ENCODE results near the gene CXXC1.

Gene CXXC1

DNA sequence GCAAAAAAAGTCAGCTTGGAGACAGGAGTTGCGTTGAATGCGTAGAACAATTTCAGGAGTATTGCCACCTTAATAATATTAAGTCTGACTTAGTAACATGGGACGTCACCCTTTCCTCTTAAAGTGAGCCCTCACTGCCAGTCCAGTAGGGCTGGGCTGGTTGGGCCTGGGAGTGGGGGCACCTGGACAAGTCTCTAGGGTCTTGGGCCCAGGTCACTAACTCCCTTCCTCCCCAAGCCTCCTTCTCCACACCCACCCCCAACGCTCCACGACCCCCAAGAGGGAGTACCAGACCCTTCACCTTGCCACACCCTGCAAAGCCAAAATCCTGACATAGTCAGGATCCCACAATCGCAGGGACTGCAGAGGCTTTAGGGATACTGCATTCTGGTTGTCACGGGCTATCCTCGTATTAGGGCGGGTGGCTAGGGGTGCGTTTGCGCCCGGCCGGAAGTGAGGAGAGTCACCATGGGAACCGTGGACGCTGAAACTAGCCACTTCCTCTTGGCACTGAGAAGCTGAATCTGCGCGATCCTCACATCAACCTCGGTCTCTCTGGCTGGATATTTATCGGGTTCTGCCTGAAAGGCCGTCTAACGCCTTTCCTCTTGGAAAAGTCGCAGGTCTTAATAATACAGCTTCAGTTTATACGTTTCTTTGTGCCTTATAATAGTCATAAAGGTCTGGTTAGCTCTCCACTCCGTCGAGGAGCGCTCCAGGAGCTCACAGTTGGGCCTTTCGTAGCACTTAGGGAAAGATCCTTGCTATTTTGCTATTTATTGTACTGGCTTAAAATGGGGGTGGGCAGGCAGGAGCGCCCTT is 10.3 kb upstream of the CXXC1 start:
- no peak for FAIRE-seq

DNA sequence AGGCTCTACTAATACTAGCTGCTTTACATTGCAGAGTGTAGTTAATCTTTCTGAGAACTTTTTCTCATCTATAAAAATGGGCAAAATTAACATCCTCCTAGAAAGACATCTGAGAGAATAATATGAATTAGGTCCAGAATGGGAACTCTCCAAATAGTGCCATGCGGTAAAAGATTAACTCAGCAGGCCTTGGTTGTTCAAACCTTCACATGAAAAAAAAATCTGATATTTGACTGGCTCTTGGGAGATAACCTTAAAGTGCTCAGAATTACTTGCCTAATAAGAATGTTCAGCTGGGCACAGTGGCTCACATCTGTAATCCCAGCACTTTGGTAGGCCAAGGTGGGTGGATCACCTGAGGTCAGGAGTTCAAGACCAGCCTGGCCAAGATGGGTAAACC is 5.5 kb upstream of the CXXC1 start:
- FAIRE-seq: no peak

DNA sequence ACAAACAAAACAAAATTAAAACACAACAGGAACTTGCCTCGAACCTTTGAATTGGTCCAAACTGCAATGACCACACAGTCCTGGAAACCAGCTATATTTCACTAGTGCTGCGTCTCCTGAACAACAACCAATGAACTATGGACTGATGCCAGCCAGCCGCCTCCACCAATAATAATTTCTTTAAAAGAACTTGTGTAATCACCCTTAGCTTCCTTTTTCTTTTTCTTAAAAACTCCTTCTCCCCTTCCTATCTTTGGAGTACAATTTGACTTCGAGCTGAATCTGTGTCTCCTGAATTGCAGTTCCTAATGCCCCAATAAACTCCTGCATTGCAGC is 1.6 kb upstream of the CXXC1 start:
- FAIRE-seq: no peak

DNA sequence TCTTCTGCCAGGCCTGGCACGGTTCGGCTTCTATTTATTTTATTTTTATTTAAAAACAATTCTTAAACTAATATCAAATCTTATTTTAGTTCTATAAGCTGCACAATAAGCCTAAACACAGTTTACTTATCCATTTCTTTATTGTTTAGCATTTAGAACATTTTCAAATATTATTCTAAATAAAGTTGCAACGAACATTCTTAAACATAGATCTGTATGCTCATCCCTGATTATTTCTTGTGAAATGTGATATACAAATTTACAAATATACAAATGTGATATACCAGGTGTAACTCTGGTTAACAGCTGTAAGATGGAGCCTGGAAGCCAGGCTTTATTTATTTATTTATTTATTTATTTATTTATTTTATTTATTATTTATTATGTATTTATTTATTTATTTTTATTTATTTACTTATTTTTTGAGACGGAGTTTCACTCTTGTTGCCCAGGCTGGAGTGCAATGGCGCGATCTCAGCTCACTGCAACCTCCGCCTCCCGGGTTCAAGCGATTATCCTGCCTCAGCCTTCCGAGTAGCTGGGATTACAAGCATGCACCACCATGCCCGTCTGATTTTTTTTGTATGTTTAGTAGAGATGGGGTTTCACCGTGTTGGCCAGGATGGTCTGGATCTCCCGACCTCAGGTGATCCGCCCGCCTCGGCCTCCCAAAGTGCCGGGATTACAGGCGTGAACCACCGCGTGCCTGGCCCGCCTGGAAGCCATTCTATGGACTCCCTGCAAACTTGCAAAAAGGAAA is 1.0 kb upstream of the CXXC1 start:
- FAIRE-seq: peak; percentile 68

DNA sequence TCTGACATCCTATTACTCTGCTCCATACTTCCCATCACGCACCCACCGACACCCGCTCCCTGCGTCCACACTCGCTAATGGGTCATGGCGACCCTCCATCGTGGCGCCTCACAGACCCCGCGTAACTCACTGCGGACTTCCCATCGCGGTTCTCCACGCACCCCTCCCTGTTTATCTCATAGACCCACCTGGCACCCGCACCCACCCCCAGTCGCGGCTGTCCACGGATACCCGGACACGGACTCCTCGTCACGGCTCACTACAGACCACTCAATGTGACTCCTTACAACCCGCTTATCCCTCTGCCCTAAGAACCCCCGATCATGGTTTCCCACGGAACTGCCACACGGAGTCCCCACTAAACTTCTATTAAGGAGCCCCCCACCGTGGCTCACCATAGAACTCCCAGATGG is 458 bp downstream of the CXXC1 start:
- FAIRE-seq: no peak

DNA sequence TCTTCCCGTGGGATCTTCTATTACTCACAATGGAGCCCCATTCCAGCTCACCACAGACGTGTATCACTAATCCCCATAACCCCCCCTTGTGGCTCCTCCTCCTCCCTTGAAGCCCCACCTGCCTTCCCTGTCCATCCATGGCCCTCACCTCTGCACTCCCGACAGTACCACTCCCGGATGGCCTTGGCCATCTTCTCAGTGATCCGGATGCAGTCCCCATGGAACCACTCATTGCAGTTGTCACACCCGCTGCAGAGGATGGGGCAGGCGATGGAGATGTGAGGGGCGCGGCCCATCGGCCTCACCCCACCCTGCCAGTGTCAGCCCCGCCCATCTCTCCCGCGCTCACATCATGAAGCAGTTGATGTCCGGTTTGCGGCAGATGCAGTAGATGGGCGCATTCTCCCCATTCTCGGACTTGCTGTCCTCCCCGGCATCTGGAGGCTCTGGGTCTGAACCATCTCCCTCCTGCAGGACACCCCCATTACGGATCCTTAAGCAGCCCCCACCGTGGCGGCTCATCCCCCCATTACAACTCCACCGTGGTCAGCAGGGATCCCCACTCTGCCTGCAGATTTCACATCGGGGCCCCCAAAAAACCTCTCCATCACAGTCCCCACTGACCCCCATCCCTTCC is 983 bp downstream of the CXXC1 start:
- no peak for FAIRE-seq

DNA sequence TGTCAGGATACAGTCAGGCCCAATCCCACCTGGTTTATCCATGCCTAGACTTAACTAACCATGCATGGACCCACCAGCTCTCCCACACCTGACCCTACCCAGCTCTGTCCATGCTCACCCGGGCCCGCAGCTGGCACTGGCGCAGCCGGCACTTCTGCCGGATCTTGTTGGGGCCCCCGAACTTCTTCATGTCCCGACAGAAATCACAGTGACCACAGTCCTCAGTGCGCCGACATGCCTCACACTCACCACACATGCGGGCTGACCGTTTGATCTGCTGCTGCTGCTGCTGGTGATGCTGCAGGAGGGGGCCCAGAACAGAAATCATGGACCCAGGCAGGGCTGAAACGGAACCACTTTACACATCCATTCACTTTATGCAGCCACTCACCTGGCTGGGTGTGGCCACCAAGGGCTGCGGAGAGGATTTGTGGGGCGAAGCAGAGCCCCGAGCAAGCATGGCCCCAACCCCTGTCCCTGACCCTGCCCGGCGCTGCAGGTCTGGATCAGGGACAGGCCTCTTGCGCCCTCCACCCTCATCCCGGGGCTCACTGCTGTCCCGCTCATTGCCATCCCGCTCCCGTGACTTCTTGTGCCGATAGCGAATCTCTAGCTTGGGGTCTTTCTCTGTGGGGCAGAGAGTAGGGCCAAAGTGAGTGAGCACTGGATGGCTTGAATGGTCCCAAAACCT is 1.7 kb downstream of the CXXC1 start:
- FAIRE-seq: no peak

DNA sequence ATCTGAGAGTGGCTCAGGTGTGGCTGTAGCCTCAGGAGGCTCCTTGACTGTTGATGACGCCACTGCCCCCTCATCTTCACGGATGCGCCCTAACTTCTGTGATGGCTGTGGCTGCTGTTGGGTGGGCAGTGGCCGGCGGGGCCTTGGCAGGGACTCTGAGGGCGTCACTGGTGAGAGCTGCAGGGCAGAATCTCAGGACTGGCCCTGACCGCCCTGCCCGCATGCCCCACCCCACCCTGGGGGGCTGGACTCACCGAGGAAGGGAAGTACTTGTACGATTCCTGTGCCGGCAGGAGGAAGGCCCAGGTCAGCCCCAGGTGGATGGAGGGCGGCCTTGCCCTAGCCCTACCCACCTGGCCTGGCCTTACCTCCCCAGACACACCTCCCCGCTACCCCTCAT is 2.4 kb downstream of the CXXC1 start:
- FAIRE-seq: no peak

DNA sequence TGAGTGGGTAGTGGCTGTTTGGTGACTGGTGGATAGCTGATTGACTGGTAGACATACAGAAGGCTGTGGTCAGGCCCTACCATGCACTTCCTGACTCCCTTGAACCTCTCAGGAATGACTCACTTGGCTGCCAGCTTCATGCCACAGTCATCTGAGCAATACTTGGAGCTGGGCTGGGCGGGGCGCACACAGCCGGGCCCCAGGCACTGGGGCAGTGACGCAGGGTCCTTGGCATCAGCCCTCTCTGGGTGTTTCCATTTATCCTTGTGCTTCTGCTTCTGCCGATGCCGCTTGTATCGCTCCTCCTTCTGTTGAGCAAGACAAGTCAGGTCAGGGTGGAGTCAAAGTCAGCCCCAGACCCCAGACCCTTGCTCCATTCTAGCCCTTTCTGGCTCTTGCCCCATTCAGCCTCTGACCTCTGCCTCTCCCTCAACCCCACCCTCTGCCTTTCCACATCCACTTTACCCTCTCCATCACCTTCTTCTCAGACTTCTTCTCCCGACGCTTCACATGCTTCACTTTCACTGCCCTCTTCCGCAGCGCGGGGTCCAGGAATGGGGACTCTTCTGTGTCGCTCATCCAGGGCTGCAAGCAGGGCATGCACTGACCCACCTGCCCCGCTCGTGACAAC is 3.1 kb downstream of the CXXC1 start:
- FAIRE-seq: no peak

DNA sequence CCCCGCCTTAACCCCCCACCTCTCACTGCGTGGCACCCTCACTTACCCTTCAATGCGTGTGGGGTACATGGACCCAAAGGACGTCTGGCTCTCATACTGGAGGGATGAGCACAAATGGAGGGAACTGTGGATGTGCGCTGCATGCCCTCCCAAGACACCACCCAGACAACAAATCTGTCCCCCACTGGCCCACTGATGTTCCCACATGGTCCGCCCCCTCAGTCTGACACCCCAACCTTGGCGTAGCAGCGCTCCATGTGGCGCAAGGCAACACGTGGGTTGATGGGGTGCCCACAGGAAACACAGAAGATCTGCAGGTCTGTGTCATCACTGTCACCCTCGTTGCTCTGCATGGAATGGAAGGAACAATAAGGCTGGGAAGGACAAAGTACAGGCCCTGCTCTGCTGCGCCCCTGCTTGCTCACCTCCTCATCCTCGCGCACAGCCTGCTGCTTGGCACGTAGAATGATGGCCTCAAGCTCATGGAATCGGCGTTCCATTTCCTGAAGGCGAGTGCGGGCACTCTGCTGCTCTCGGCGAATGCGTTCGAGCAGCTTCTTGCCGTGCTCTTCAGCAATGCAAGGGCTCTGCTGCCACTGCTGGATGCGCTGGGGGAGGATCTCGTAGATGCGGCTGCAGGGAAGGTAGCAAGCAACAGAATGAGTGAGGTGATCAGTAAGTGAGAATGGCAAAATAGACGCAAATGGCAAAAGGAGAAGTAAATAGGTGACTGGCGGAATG is 3.9 kb downstream of the CXXC1 start:
- no peak for FAIRE-seq

DNA sequence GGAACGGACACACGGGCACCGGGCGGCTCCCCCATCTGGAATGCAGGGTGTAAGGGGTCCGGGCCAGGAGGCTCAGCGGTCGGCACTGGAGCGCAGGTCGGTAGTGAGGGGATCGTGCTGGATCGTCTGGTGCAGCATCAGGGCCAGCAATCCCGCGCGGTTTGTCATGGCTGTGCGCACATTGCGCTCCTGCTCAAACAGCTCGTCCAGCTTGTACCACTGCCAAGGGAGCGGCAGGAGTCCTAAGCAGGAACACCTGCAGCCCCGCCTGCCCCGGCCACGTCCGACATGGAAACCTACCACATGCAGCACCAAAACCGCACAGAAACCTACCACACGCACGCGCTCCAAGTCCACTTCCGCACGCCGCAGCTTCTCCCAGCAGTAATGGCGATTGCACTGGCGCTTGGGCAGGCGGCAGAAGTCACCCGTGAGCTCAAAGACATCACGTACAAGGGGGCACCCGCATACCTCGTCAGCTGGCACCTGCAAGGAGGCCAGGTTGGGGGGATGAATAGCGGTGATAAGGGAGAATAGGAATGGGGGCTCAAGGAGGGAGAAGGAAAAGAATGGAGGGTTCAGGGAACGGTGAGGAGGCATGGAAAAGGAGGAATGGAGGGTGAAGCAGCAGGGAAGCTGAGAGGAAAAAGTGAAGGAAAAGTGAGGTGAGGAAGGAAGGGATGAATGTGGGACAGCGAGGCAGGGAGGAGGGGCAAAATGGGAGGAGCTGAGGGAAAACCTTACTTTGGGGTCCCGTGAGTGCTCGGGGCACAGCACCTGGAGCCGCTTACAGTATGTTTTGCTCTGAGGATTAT is 4.8 kb downstream of the CXXC1 start:
- FAIRE-seq: no peak

DNA sequence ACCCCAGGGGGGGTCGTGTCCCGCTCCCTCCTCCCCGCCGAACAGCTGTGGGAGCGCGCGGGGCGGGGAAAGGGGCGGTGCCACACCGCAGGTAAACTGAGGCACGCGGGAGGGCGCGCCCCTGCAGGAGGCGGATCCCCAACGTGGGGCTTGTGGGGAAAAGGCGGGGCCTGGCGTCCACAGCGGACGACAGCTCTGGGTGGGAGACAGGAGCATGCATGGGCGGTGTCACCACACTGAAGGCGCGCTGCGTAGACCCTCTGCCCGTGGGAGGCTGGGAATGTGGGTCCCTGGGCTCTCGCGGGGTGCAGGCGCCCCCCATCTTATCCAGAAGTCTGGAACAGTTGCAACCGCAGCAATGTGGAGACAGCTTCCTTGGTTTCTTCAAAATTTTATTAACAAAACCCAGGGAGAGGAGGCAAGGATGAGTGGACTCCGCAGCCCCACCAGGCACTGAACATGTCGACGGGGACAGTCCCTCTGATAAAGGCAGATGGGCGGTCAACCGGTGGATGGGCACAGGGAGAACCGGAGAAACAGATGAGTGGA is 5.4 kb downstream of the CXXC1 start:
- FAIRE-seq: no peak

DNA sequence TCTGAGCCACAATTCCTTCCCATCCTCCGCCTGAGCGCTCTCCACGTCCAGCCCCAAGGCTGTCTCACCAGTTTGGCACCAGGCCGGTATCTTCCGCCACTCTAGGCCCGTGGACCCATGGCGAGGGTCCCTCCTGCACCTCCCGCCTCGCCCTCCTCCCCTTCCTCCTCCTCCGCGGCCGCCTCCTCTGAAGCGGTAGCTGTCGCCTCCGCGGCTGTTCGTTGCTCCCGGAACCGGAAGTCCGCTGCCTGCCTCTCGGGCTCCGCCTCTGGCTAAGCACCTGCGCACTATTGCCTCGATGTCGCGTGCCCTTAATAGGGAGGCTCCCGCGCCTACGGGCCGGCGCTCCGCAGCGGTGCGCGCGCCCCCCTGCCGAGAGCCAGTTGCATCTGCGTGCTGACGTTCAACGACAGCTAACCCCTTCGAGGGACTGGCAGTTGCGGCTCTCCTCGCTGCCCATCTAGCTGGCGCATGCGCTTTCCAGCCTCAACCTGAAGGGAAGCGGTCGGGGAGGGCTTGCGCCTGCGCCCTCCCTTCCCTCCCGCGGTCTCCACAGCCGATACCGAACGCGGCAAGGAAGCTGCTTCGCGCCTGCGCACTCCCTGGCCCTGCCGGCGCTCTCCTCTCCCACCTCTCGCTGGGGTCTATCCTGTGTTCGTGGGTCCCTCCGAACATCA is 6.1 kb downstream of the CXXC1 start, which contains the start of gene MBD1:
TSS of gene MBD1 (minus strand) at position 229 of the 677 bp plus-strand sequence. CDS start 1,531 bp downstream, outside the sequence.
- FAIRE-seq: peak; percentile 69

DNA sequence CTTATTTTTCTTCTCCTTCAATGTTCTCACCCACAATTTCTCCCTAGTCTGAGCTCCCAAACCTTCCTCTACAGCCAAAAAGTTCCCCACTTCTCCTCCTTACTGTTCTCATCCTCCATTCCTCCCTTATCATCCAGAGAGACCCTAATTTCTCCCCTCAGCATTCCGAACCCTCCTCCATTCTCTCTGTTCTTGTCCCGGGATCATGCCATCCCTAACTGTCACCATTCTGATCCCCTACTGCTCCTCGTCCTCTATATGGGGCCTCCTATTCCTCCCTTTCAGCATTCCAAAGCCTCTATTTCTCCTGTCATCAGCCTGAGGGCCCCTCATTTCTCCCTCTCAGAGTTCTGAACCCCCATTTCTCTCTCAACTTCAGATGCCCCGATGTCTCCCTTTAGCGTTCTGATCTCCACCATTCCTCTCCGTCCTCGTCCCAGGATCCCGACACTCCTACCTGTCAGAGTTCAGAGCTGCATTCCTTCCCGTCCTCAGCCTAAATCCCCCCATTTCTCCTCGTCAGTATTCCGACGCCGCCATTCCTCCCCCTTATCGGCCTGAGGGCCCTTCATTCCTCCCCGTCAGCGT is 6.7 kb downstream of the CXXC1 start:
- no peak for FAIRE-seq

DNA sequence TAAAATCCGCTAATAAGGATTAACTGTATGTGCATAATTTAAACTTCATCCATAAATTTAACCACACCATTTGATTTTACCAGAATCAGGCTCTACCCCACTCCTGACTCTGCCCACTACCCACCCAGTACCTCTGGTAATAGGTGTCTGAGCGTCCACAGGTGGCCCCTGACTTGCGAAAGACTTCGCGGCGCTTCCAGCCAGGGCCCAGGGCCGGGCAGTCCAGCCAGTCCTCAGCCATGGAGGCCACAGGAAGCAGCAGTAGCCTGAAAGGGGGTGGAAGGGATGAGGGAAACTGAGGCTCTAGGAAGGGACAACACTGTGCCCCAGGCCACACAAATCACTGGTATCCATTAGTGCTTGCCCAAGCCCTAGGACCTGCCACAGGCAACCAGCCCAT is 7.7 kb downstream of the CXXC1 start:
- FAIRE-seq: no peak

DNA sequence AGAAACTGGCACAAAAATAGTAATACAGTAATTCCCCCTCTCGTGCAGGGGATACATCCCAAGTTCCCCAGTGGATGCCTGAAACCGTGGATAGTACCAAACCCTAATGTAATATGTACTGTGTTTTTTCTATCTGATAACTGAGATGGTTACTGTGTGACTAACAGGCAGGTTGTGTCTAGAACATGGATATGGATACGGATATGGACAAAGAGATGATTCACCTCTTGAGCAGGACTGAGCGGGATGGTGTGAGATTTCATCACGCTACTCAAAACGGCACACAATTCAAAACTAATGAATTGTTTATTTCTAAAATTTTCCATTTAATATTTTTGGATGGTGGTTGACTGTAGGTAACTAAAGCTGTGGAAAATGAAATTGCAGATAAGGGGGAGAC is 9.6 kb downstream of the CXXC1 start:
- FAIRE-seq: no peak

DNA sequence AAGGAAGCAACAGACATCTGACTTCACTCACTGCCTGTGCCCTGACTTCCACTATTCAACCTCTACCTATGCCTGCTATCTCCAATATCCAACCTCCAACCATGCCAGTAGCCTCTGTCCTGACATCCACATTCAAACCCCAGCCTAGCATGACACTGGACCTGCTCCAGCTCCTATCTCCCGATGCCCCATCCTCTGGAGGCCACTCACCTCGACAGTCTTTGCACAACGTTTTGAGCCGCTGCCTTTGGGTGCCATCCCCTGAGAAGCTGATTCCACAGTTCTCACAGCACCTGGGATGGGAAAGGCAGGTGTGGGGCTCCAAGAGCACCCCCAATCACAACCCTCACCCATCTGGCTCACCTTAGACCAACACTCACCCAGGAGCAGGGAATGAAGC is 11.0 kb downstream of the CXXC1 start:
- no peak for FAIRE-seq

DNA sequence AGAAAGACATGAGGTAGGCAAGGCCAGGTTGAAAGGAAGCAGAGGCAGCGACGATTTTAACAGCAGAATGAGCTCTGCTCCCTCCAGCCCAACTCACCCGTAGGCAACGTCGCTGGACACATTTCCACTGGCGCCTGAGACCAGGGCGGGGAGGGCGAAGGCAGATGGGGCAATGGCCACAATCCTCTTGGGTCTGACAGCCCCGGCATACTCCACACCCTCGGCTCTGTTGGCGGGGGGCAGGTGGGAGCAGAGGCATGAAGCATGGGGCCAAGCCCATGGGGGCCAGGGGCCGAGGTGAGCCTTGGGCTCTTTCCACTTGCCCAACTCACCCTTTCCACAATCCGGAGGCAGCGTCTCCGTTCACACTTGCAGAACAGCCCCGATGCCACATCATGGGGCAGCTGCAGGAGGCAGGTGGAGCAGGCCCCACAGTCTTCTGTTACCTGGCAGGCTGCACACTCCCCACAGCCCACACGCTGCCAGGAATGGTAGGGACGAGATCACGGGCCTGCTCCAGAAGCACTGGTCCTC is 11.9 kb downstream of the CXXC1 start:
- FAIRE-seq: no peak

DNA sequence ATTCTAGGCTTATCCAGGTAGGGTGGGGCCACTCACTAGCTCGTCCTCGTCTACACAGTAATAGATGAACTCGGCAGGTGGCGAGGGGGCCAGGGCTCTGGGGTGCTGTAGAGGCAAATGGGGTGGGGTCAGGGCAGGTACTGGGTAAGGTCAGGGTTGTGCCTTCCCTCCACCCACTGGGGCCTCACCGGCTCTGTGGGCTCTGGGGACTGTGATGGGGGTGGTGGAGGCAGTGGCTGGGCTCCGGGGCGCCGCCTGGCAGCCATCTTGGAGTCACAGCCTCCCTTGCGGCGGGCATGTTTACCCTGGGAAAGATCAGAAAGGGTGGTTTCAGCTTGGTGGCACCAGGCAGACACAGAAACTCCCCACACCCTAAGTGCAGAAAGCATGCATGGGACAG is 12.6 kb downstream of the CXXC1 start:
- no peak for FAIRE-seq

DNA sequence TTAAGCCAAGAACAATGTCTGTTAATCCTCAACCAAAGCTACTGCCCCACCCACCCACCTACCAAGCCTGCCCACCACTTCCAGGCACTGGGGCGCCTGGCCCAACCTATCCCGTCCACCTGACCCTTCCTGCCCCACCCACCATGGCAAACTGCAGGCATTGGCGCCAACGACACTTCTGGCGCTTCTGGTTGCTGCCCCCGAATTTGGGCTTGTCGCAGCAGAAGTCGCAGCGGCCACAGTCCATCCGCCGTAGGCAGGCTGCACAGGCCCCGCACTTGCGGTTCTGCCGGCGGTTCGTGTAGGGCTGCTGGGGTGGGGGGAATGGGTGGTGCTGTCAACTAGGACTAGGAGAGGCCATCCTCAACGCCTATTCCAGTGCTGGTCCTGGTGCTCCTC is 13.4 kb downstream of the CXXC1 start:
- FAIRE-seq: no peak

Measured in TTC549 (cell line).